ENCODE data around the gene DHRS11.

GRCh38 chr17:36608280-36608679 is 16.6 kb downstream of the DHRS11 start:
- TF ChIP-seq, protein P1, sequence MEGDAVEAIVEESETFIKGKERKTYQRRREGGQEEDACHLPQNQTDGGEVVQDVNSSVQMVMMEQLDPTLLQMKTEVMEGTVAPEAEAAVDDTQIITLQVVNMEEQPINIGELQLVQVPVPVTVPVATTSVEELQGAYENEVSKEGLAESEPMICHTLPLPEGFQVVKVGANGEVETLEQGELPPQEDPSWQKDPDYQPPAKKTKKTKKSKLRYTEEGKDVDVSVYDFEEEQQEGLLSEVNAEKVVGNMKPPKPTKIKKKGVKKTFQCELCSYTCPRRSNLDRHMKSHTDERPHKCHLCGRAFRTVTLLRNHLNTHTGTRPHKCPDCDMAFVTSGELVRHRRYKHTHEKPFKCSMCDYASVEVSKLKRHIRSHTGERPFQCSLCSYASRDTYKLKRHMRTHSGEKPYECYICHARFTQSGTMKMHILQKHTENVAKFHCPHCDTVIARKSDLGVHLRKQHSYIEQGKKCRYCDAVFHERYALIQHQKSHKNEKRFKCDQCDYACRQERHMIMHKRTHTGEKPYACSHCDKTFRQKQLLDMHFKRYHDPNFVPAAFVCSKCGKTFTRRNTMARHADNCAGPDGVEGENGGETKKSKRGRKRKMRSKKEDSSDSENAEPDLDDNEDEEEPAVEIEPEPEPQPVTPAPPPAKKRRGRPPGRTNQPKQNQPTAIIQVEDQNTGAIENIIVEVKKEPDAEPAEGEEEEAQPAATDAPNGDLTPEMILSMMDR (IDR thresholded peaks at IDR 0.05) = no peak
- no peak for TF ChIP-seq POLR2A (IDR thresholded peaks at IDR 0.05)
